ENCODE data around the gene RYR2. TPM values are rescaled to one million over a fixed set of nuclear protein-coding genes. Genes with fewer than 3 reads are reported as not detected.

Gene RYR2
- total and polyA plus RNA-seq, 2 of the 8 experiments (the other 6 are each of a cell fraction or from before 2014, with no cell fraction given) = 1.3 to 4.4 TPM

- H3K4me1 ChIP-seq (replicated peaks in 1 of 4; ENCODE audit: control insufficient read depth in 3 of 4, insufficient read depth in 4 of 4, low read length in 3 of 4) = peaks cover 0 to 8% (median 4%) of the 10 kb centered on the region in 4 experiments; a peak in 3 of 7 replicates
- H3K4me3 ChIP-seq (ENCODE audit: extremely low read depth in 1 of 4, insufficient read depth in 2 of 4, low read depth in 3 of 4, low read length in 4 of 4) = no peak overlapping the region
- H3K27me3 ChIP-seq (replicated peaks in 1 of 4; ENCODE audit: control insufficient read depth in 3 of 4, extremely low read depth in 1 of 4, insufficient read depth in 3 of 4, low read length in 3 of 4) = no peaks in the 10 kb centered on the region
- H4K20me1 ChIP-seq (replicated peaks in 1 of 2; ENCODE audit: control insufficient read depth in 1 of 2, insufficient read depth in 2 of 2, low read length in 2 of 2) = no peaks in the 10 kb centered on the region
- H2BK20ac ChIP-seq (ENCODE audit: low read length) = no peak overlapping the region
- FAIRE-seq (peak; percentile 19), DNase-seq (ENCODE audit: low read depth in 1 of 2, low spot score in 2 of 2) (peak in 1 of 2 experiments; percentile 44)
- no peak overlapping the region for H4K5ac ChIP-seq (ENCODE audit: insufficient read length, low read depth, low read length)
- H3K79me1 ChIP-seq (ENCODE audit: low read depth, low read length) = no peaks in the 10 kb centered on the region; the same call in 1 of the 2 replicates
- H2BK120ac ChIP-seq (replicated peaks; ENCODE audit: low read depth, low read length) = no peak overlapping the region
- no peak overlapping the region for H3K56ac ChIP-seq (replicated peaks; ENCODE audit: insufficient read length, low read depth, low read length)
- H4K8ac ChIP-seq (ENCODE audit: extremely low read depth, insufficient read depth, low read length) = no peak overlapping the region
- no peak overlapping the region for H2BK12ac ChIP-seq (ENCODE audit: low read depth, low read length)
- no peak overlapping the region for H3K14ac ChIP-seq (ENCODE audit: insufficient read length)
- H2AFZ ChIP-seq (ENCODE audit: low read length) = no peak overlapping the region
- H3K18ac ChIP-seq (ENCODE audit: extremely low read depth, low read length) = no peak overlapping the region; the same call in 1 of the 2 replicates
- no peak overlapping the region for H3K27ac ChIP-seq (ENCODE audit: low read depth, low read length)
- H3K4ac ChIP-seq (replicated peaks; ENCODE audit: insufficient read length, low read depth, low read length) = no peak overlapping the region
- no peak overlapping the region for H3K23ac ChIP-seq (ENCODE audit: insufficient read length)
- no peaks in the 10 kb centered on the region for H3K9me3 ChIP-seq (ENCODE audit: insufficient read depth in 2 of 2, low read depth in 1 of 2, low read length in 1 of 2)
- H3K4me2 ChIP-seq (ENCODE audit: insufficient read depth in 1 of 2, low read depth in 2 of 2, low read length in 2 of 2) = no peak overlapping the region
- no peak overlapping the region for H2BK15ac ChIP-seq (ENCODE audit: low read length)
- POLR2A ChIA-PET (ENCODE audit: partially characterized antibody) = interaction anchor here (0.9 to 1.3 kb wide), 4 partner anchors 11 to 25 kb away, joined by 3 to 4 read pairs (median 3); no protein-coding TSS in a partner anchor
- WGBS, 2 experiments (ENCODE audit: extremely low coverage in 1 of 2, insufficient coverage in 1 of 2, insufficient read length in 1 of 2, insufficient replicate concordance in 2 of 2, low coverage in 1 of 2, low lambda C conversion rate in 2 of 2, missing lambda C conversion rate in 1 of 2) = 80% methylated on average over 11 of the region's 11 CpGs; no CpG with 5 or more reads in 1 of the 2 experiments
- H3K9ac ChIP-seq (replicated peaks in 1 of 4; ENCODE audit: extremely low read depth in 1 of 4, low read depth in 3 of 4, low read length in 3 of 4) = no peak overlapping the region
- peaks cover 0 to 9% of the 10 kb centered on the region in 2 experiments; a peak in 1 of 4 replicates for H3K79me2 ChIP-seq (ENCODE audit: control insufficient read depth in 1 of 2, insufficient read depth in 2 of 2, low read length in 2 of 2)
- no peak overlapping the region for H4K91ac ChIP-seq (replicated peaks; ENCODE audit: insufficient read length, low read length)
- H2AK5ac ChIP-seq (ENCODE audit: low read depth, low read length) = no peak overlapping the region
- no peaks in the 10 kb centered on the region for H3K36me3 ChIP-seq (ENCODE audit: control insufficient read depth in 2 of 4, insufficient read depth in 4 of 4, low read length in 3 of 4)
- H2BK5ac ChIP-seq (ENCODE audit: low read depth, low read length) = no peak overlapping the region; the same call in 1 of the 2 replicates
- no peak for TF ChIP-seq TCF12 (IDR thresholded peaks at IDR 0.05; ENCODE audit: low read depth, low read length)
- no peak for TF ChIP-seq GABPA (IDR thresholded peaks at IDR 0.05; ENCODE audit: borderline replicate concordance, insufficient read depth, low read length)
- no peak for TF ChIP-seq SIX5 (IDR thresholded peaks at IDR 0.05; ENCODE audit: low read depth, low read length)
- no peaks in the 10 kb centered on the region for H3K23me2 ChIP-seq (ENCODE audit: low read depth, low read length)
- CTCF ChIA-PET (ENCODE audit: partially characterized antibody) = interaction anchor here (1.3 kb wide), 1 partner anchor 325 kb away, joined by 5 read pairs; no protein-coding TSS in a partner anchor
Measured at GRCh38 chr1:237084341-237085077, 42.5 kb downstream of the RYR2 start.
